HG02870 (cell line): Measurements from ENCODE around the gene NTM.

ENCODE experiments used
- ATAC-seq: cut with Tn5 transposase; IDR thresholded peaks from one replicate; pipeline ENCODE4 v1.9.1; 2021; ENCODE audit warnings: mild to moderate bottlenecking, moderate library complexity; ENCODE audit not compliant: unreplicated experiment

The NTM gene

DNA sequence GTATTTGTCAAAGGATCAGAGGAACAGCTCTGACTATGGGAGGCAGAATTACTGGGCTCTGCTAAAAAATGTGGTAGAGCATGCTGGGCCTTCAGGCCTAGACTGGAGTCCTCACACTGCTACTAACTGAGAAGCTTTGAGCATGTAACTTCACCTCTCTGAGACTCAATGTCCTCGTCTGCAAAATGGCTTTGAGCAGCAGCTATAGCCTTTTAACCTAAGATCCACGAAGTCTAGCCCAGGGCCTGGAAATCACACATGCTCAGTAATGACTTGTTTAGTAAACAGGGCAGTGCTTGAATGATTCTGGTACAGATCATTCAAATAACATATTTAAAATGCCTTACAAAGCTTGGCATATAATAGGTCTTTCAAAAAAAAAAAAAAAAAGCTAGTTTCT, 221.7 kb downstream of the NTM start:
- no peak for ATAC-seq

- no peak for ATAC-seq
Observed at GRCh38 chr11:131592734-131593133, 222.3 kb downstream of the NTM start.

- ATAC-seq, result no peak
Observed at GRCh38 chr11:131593301-131593700, 222.9 kb downstream of the NTM start.

- no peak for ATAC-seq
Observed at GRCh38 chr11:131595797-131596196, 225.4 kb downstream of the NTM start.

DNA sequence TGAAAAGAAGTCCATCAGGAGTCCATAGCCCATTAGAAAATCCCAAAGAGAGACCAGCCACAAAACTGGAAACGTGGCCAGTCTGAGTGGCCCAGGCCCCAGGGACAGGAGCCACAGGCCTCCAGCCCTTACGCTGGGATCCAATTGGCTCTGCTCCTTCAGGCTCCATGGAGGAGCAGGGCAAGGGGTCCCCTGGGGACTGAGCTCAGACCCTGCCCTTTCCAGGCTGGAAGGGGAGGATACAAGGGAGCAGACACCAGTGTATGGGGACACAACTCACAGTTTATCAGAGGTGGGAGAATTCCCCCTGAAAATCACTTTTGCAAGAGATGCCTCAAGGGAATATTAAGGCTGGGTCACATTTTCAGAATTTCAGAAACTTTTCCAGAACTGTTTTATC, 227.5 kb downstream of the NTM start:
- ATAC-seq, result no peak

DNA sequence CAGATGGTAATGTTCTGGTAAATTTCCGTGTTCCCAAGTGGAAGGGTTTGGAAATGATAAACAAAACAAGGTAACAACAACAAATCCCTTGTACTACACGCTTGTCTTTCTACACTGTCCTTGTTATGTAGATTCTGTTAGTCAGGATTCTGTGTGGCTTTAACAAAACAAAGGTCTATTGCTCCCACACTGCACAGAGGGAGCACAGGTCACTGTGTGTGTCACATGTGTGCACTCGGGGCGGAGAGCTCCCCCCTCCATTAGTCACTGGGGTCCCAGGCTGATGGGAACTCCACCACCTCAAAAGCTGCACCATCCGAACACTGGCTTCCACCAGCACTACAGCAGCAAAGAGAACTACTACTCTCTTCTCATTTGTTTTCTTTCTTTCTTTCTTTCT, 227.9 kb downstream of the NTM start:
- no peak for ATAC-seq

GRCh38 chr11:131599285-131599684, 228.9 kb downstream of the NTM start:
- ATAC-seq, result no peak

DNA sequence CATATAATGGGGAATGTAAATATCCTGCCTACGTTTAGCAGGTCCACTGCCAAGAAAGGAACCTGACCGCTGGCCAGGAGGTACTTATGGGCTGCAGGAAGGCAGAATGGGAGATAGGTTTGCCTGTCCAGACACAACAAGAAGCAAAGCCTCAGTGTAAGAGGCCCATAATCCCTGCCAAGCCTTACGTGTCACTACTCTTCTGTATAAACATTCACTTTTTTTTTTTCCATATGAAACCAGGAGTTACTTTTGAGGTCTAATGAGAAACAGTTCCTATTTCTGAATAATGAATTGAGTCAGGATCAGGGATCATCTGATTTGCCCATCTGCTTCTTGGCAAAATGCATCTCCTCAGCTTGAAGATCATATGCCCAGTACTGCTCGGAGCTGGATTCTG, 230.2 kb downstream of the NTM start:
- no peak for ATAC-seq

DNA sequence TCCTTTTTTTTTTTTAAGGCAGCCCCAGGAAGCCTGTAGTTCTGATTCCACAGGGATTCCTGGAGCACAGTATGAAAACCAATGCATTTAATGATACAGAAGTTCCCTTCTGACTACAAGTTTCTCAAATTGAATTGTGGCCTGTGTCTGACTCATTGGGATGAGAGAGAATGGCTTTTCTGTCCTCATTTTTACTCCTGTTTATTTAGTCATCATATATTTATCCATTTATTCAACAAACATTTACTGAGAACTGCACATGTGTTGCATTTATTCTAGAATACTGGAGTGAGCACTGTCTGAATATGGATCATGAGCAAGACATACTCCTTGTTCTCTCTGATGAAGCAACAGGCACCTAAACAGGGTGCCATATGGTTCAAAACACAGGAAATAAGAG, 231.2 kb downstream of the NTM start:
- ATAC-seq, result no peak

- no peak for ATAC-seq
Observed at GRCh38 chr11:131602431-131602830, 232.0 kb downstream of the NTM start.

DNA sequence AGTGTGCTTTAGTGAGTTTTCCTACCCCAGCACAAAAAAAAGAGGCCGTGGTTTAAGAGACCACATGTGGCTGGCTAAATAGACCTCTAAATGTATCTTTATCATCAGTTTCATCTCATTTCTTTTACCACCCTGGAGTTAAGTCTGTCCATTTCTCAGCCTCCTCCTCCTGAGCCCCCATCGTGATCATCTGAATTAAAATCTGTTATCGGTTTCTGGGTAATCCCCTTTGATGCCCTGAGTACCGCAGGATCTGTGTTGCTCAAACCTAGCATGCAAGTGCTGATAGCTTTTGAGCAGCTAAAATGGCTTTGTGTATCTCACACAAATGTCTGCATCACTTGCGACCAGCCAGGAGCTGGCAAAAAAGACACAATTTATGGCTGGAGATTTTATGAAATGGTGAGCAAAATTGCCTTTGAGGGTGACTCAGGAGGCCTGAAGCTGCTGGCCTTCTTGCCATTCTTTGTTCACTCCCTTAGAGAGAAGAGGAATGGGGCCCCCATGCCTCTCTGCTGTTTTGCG, 236.5 kb downstream of the NTM start:
- ATAC-seq, result no peak

GRCh38 chr11:131609337-131609736, 238.9 kb downstream of the NTM start:
- ATAC-seq, result no peak

- ATAC-seq, result no peak
Observed at GRCh38 chr11:131609921-131610320, 239.5 kb downstream of the NTM start.

- ATAC-seq, result no peak
Observed at GRCh38 chr11:131611322-131611721, 240.9 kb downstream of the NTM start.

DNA sequence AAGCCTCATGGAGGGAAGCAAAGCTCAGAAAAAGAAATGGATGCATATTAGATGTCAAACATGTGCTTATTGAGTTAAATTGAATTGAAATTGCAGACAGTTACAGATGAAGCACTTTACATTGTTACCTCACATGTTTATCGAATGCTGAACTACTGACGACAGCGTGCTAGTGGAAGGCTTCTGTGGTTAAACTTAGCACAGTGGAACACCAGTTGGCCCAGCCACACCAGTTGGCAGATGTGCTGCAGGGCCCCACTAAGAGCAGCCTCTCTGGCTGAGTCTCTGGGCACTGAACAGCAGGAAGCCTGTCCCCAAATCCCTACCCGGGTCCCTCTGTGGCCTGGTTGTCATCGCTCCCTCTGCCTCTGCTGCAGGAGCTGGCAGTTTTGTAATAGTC, 242.1 kb downstream of the NTM start:
- no peak for ATAC-seq

GRCh38 chr11:131614631-131615030, 244.2 kb downstream of the NTM start:
- no peak for ATAC-seq

DNA sequence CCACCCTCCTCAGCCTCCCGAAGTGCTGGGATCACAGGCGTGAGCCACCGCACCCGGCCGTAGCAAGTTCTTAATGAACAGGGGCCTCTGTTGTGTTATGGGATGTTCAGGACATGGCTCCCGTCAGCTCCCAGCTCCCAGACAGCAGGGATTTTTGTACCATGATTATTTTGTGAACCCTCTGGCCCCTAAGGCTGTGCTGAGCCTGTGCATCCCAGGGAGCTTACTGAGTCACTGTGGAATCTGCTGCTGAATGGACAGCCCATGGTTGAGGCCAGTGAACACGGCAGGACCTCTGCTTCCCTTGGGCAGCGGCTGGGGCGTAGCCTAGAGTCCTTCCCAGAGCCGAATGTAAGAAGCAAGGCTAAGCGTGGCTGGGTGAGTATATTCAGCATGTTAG, 245.2 kb downstream of the NTM start:
- no peak for ATAC-seq

DNA sequence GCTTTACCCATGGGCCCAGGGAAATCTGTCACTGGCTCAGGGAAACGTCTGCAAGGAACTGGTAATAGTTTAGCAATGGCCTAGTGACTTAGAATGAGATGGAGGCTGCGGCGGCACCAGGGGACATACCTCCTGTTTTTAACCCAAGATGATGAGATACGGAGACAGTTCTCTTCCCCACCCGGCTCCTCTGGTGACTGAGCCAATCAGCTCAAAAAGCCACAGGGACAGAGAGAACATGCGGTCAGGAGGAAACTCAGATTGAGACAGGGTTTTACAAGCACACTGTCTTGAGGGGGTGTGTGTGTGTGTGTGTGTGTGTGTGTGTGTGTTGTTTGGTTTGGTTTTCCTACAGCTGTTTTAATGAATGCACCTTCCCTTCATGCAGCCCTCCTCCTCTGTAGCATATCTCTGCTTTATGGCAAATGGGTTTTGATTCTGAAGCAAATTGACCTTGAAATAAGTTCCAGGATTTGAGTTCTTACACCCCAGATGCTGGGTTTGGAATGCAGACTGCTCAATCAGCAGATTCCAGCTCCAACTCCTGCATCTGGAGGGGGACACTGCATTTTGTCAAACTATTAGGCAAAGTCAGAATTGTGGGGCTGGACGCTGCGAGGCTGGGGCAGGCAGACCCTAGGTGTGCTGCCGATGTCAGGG, 246.2 kb downstream of the NTM start:
- no peak for ATAC-seq

GRCh38 chr11:131618201-131618600, 247.8 kb downstream of the NTM start:
- ATAC-seq, result no peak

- ATAC-seq, result no peak
Observed at GRCh38 chr11:131622193-131622592, 251.8 kb downstream of the NTM start.

DNA sequence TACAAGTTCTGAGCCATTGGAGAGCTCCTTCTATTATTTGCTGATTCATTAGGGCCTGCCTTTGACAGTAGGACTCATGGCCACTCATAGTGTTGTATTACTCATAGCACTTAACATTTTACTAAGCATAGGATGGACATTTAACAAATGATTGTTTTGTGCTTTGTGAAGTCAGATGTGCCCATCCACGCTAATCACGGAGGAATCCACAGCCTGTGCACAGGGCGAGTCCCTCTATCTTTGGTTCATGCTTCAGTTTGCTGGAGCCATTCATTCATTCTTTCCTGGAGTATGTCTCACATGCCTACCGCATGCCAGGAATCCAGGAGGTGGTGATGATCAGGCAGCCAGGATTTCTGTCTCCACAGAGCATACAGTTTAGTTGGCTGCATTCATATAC, 254.1 kb downstream of the NTM start:
- no peak for ATAC-seq

GRCh38 chr11:131626788-131627187, 256.4 kb downstream of the NTM start:
- ATAC-seq, result no peak

GRCh38 chr11:131628739-131629138, 258.3 kb downstream of the NTM start:
- no peak for ATAC-seq
